Natural killer cell (primary cell): Measurements from ENCODE around the gene GCN1. TPM values are rescaled to one million over a fixed set of nuclear protein-coding genes. Genes with fewer than 3 reads are reported as not detected.

Experiments used
- ATAC-seq, 3 donors: fragments of 150-1000 bp in 2 of 3; fragments of 200-7000 bp in 1 of 3; cut with Tn5 transposase; 1 replicate in 1 of 3; 2 replicates in 2 of 3; pipeline ENCODE4 v1.10.0; 2021; ENCODE audit warnings: mild to moderate bottlenecking in 2 of 3, moderate library complexity in 2 of 3
- DNase-seq, 2 donors: peaks; one replicate each; pipeline versions ENCODE4 v3.0.0 to v3.0.0-alpha.2; 2013 to 2021; ENCODE audit warnings: mixed read lengths in 1 of 2
- H3K27ac ChIP-seq: one replicate; pipeline ENCODE4 v1.5.1; 2013; ENCODE audit warnings: mild to moderate bottlenecking, low read length
- H3K27me3 ChIP-seq: one replicate; pipeline ENCODE4 v1.6.1; 2013; ENCODE audit warnings: low read length; ENCODE audit not compliant: control insufficient read depth, insufficient read depth
- H3K36me3 ChIP-seq: one replicate; pipeline ENCODE4 v1.6.1; 2013; ENCODE audit warnings: low read length; ENCODE audit not compliant: control insufficient read depth, insufficient read depth
- H3K4me1 ChIP-seq: one replicate; pipeline ENCODE4 v1.6.1; 2013; ENCODE audit warnings: low read length; ENCODE audit not compliant: control insufficient read depth, insufficient read depth
- H3K4me3 ChIP-seq: one replicate; pipeline ENCODE4 v1.5.1; 2013; ENCODE audit warnings: low read length
- H3K9me3 ChIP-seq: one replicate; pipeline ENCODE4 v1.6.1; 2013; ENCODE audit warnings: low read length; ENCODE audit not compliant: control insufficient read depth, insufficient read depth
- H3K27ac Mint-ChIP-seq, 2 donors: one replicate each; pipeline ENCODE4 v1.8.0; 2022; ENCODE audit warnings: mild to moderate bottlenecking in 2 of 2, mixed read lengths in 2 of 2, moderate library complexity in 1 of 2
- H3K27me3 Mint-ChIP-seq, 2 donors: one replicate each; pipeline ENCODE4 v1.8.0; 2022; ENCODE audit warnings: low read depth in 2 of 2, mixed read lengths in 2 of 2
- H3K36me3 Mint-ChIP-seq: one replicate; pipeline ENCODE4 v1.8.0; 2022; ENCODE audit warnings: mixed read lengths
- H3K4me1 Mint-ChIP-seq, 2 donors: one replicate each; pipeline ENCODE4 v1.8.0; 2022; ENCODE audit warnings: mixed read lengths in 2 of 2
- H3K4me3 Mint-ChIP-seq: one replicate; pipeline ENCODE4 v1.8.0; 2022; ENCODE audit warnings: mild to moderate bottlenecking, moderate library complexity, mixed read lengths
- H3K9me3 Mint-ChIP-seq, 2 donors: one replicate each; pipeline ENCODE4 v1.8.0; 2022; ENCODE audit warnings: mixed read lengths in 2 of 2
- CTCF ChIP-seq: fragments of 200-600 bp; IDR thresholded peaks from one replicate; pipeline ENCODE4 v1.8.0; 2022; ENCODE audit warnings: antibody characterized with exemption
- WGBS: methylation state at CpG from one replicate; pipeline ENCODE4 v1.1.7; 2013; ENCODE audit warnings: missing lambda C conversion rate; ENCODE audit not compliant: insufficient coverage; 5-methylcytosine and 5-hydroxymethylcytosine counted together
- intact Hi-C: fragments of 100-400 bp; cut with micrococcal nuclease; formaldehyde crosslinking; loops from one replicate; pipeline ENCODE4 v1.14.2; 2022
- total RNA-seq, 4 donors: library from RNA; stranded (reverse); fragments of 120-200 nt in 1 of 4; gene quantifications; one replicate each; pipeline versions ENCODE4 v1.2.3 to v1.2.4, GENCODE V29; 2013 to 2022

Gene GCN1
- total RNA-seq, 3 donors from 2014 or later (not counting 1 experiment from before 2014, with no cell fraction given): 119 to 141 (median 120) TPM

- intact Hi-C loops: no loop called here
- TF ChIP-seq CTCF: no peak
- no peaks in the 10 kb centered on the region for H3K27me3 Mint-ChIP-seq
- no peaks in the 10 kb centered on the region for H3K9me3 ChIP-seq
- WGBS: 73% methylated on average over 6 of the region's 7 CpGs
- peaks cover 15% of the 10 kb centered on the region for H3K36me3 ChIP-seq
- H3K9me3 Mint-ChIP-seq: no peaks in the 10 kb centered on the region
- H3K4me1 Mint-ChIP-seq: peaks cover 92 to 98% of the 10 kb centered on the region in 2 donors
- DNase-seq (no peak), ATAC-seq (no peak)
- peaks cover 98% of the 10 kb centered on the region for H3K4me1 ChIP-seq
- H3K27ac Mint-ChIP-seq: peak overlapping the region; percentile 76 to 84
- peak overlapping the region; percentile 73 for H3K27ac ChIP-seq
- H3K27me3 ChIP-seq: no peaks in the 10 kb centered on the region
- H3K36me3 Mint-ChIP-seq: no peaks in the 10 kb centered on the region
- H3K4me3 Mint-ChIP-seq: peak overlapping the region; percentile 89
- H3K4me3 ChIP-seq: no peak overlapping the region
These were observed 34.6 kb upstream of the GCN1 start for GRCh38 chr12:120229071-120229486.

GRCh38 chr12:120228291-120229070, 34.0 kb upstream of the GCN1 start:
- Histone ChIP-seq H3K27ac (peak overlapping the region; percentile 19), H3K9me3 (no peaks in the 10 kb centered on the region), H3K27me3 (no peaks in the 10 kb centered on the region), H3K4me1 (peaks cover 98% of the 10 kb centered on the region), H3K36me3 (peaks cover 21% of the 10 kb centered on the region), H3K4me3 (peak overlapping the region; percentile 2)
- Mint-ChIP-seq H3K27ac (peak overlapping the region; percentile 76 to 84), H3K9me3 (no peaks in the 10 kb centered on the region), H3K36me3 (no peaks in the 10 kb centered on the region), H3K4me1 (peaks cover 86 to 95% of the 10 kb centered on the region in 2 donors), H3K4me3 (peak overlapping the region; percentile 89), H3K27me3 (no peaks in the 10 kb centered on the region)
- 20% methylated on average over 23 of the region's 23 CpGs for WGBS
- intact Hi-C loops: loop anchor here (1.0 kb wide), 1 partner anchor 37 kb away; the partner anchor contains the start of gene PXN
- peak; percentile 94 for TF ChIP-seq CTCF
- ATAC-seq (peak; percentile 69 to 90 (median 82)), DNase-seq (peak; percentile 85 to 94)

- H3K36me3 Mint-ChIP-seq: no peaks in the 10 kb centered on the region
- Histone ChIP-seq H3K4me1 (peaks cover 94% of the 10 kb centered on the region), H3K27ac (no peak overlapping the region), H3K9me3 (no peaks in the 10 kb centered on the region), H3K36me3 (peaks cover 24% of the 10 kb centered on the region), H3K27me3 (no peaks in the 10 kb centered on the region), H3K4me3 (no peak overlapping the region)
- no peaks in the 10 kb centered on the region for H3K27me3 Mint-ChIP-seq
- H3K4me3 Mint-ChIP-seq: peak overlapping the region; percentile 89
- 88% methylated on average over 3 of the region's 3 CpGs for WGBS
- DNase-seq: no peak
- no peaks in the 10 kb centered on the region for H3K9me3 Mint-ChIP-seq
- TF ChIP-seq CTCF: no peak
- peak in 1 of 3 donors; percentile 1 for ATAC-seq
- peaks cover 85 to 95% of the 10 kb centered on the region in 2 donors for H3K4me1 Mint-ChIP-seq
- H3K27ac Mint-ChIP-seq: peak overlapping the region; percentile 76 to 84
- intact Hi-C loops: loop anchor here (1.0 kb wide), 1 partner anchor 37 kb away; the partner anchor contains the start of gene PXN
These were observed 33.5 kb upstream of the GCN1 start for GRCh38 chr12:120228041-120228290.
